ENCODE data around the gene TFDP2. TPM values are rescaled to one million over a fixed set of nuclear protein-coding genes. Genes with fewer than 3 reads are reported as not detected.
A peak's percentile ranks its signal among the peaks of the same experiment; 100 is the strongest.
"Not testable (repeated sequence)": the region's sequence is repeated elsewhere in the genome, so short reads cannot be mapped to it uniquely, and the experiment has no call there.

TFDP2 gene
- total RNA-seq, 2 experiments from 2014 or later, result 23.5 to 29.4 TPM

GRCh38 chr3:141996437-141996836, 152.9 kb downstream of the TFDP2 start:
- Mint-ChIP-seq H3K4me3 (no peak overlapping the region), H3K27me3 (no peaks in the 10 kb centered on the region), H3K9me3 (no peaks in the 10 kb centered on the region), H3K36me3 (ENCODE audit: low read depth) (peaks cover 3% of the 10 kb centered on the region), H3K4me1 (peaks cover 12% of the 10 kb centered on the region), H3K27ac (no peak overlapping the region)
- ChIA-PET POLR2A (no interaction called here), CTCF (no interaction called here)
- no peak for DNase-seq

DNA sequence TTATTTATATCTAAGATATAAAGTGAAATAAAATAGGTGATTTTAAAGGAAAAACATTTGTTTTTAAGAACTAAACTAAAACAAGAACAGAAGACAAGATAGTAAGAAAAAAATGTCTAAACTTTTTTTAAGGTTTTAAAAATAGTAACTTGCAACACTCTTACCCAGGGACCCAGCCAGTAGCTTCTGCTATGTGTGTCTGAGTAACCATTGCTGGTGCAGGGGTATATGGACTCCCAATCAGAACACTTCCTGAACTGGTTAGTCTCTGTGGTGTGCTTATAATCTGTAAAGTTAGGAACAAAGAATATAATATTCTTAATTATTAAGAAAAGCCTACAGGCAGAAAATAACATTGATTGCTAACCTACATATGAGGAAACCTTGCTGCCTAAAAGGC, 154.5 kb downstream of the TFDP2 start:
- CTCF ChIA-PET, result interaction anchor here (0.7 kb wide), 1 partner anchor 33 kb away, joined by 3 read pairs; no protein-coding TSS in a partner anchor
- POLR2A ChIA-PET, result no interaction called here
- Mint-ChIP-seq H3K36me3 (ENCODE audit: low read depth) (peaks cover 3% of the 10 kb centered on the region), H3K27ac (no peak overlapping the region), H3K27me3 (no peaks in the 10 kb centered on the region), H3K4me3 (no peak overlapping the region), H3K4me1 (peaks cover 12% of the 10 kb centered on the region), H3K9me3 (no peaks in the 10 kb centered on the region)
- no peak for DNase-seq

- H3K4me3 Mint-ChIP-seq, result no peak overlapping the region
- ChIA-PET CTCF (no interaction called here), POLR2A (no interaction called here)
- H3K27me3 Mint-ChIP-seq, result no peaks in the 10 kb centered on the region
- no peaks in the 10 kb centered on the region for H3K9me3 Mint-ChIP-seq
- peaks cover 14% of the 10 kb centered on the region for H3K4me1 Mint-ChIP-seq
- peaks cover 7% of the 10 kb centered on the region for H3K36me3 Mint-ChIP-seq (ENCODE audit: low read depth)
- H3K27ac Mint-ChIP-seq, result peak overlapping the region; percentile 63
- no peak for DNase-seq
Observed at GRCh38 chr3:141992512-141992911, 156.8 kb downstream of the TFDP2 start.

DNA sequence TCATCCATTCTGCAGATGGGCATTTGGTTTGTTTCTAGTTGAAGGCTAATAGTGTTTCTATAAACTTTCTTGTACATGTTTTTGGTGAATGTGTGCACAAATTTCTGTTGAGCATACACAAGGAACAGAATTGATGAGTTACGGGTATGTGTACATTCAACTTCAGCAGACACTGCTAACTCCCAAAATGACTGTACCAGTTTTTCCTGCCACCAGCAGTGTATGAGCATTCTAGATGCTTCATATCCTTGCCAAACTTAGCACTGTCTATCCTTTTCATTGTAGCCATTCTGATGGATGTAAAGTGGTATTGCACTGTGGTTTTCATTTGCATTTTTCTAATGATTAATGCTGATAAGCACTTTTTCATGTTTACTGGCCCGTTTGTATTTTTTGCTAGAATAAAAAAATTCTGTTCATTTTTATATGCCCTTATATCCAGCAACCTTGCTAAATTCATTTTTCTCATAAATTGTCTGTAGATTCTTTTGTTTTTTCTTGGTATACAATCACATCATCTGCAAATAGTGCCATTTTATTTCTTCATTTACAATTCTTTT, 162.7 kb downstream of the TFDP2 start:
- Mint-ChIP-seq H3K27me3 (no peaks in the 10 kb centered on the region), H3K27ac (no peak overlapping the region), H3K4me3 (no peak overlapping the region), H3K4me1 (peaks cover 3% of the 10 kb centered on the region), H3K9me3 (no peaks in the 10 kb centered on the region), H3K36me3 (ENCODE audit: low read depth) (peaks cover 4% of the 10 kb centered on the region)
- CTCF ChIA-PET, result no interaction called here
- DNase-seq, result no peak
- POLR2A ChIA-PET, result no interaction called here

DNA sequence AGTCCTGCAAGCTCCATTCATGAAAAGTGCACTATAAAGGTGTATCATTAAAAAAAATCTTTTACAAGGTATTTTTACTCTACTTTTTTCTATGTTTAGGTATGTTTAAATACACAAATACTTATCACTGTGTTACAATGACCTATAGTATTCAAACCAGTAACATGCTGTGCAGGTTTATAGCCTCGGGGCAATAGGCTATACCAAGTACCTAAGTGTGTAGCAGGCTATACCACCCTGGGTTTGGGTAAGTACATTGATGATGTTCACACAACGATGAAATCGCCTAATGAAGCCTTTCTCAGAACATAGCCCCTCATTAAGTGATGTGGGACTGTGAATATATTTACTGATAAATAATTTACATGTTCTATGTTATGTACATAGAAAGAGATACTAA, 168.3 kb downstream of the TFDP2 start:
- CTCF ChIA-PET, result no interaction called here
- POLR2A ChIA-PET, result no interaction called here
- peaks cover 5% of the 10 kb centered on the region for H3K36me3 Mint-ChIP-seq (ENCODE audit: low read depth)
- no peaks in the 10 kb centered on the region for H3K9me3 Mint-ChIP-seq
- H3K4me1 Mint-ChIP-seq, result no peaks in the 10 kb centered on the region
- no peaks in the 10 kb centered on the region for H3K27me3 Mint-ChIP-seq
- no peak for DNase-seq
- no peak overlapping the region for H3K27ac Mint-ChIP-seq
- H3K4me3 Mint-ChIP-seq, result no peak overlapping the region

- CTCF ChIA-PET, result no interaction called here
- no peaks in the 10 kb centered on the region for H3K9me3 Mint-ChIP-seq
- H3K27ac Mint-ChIP-seq, result no peak overlapping the region
- DNase-seq, result no peak
- peaks cover 5% of the 10 kb centered on the region for H3K36me3 Mint-ChIP-seq (ENCODE audit: low read depth)
- no peaks in the 10 kb centered on the region for H3K27me3 Mint-ChIP-seq
- POLR2A ChIA-PET, result no interaction called here
- no peak overlapping the region for H3K4me3 Mint-ChIP-seq
- no peaks in the 10 kb centered on the region for H3K4me1 Mint-ChIP-seq
Observed at GRCh38 chr3:141979050-141979671, 170.2 kb downstream of the TFDP2 start.

GRCh38 chr3:141974777-141975176, 174.6 kb downstream of the TFDP2 start:
- H3K36me3 Mint-ChIP-seq (ENCODE audit: low read depth); DNase-seq; POLR2A ChIA-PET; H3K4me1 Mint-ChIP-seq; H3K27me3 Mint-ChIP-seq; H3K27ac Mint-ChIP-seq; H3K4me3 Mint-ChIP-seq; H3K9me3 Mint-ChIP-seq: not testable (repeated sequence)
- CTCF ChIA-PET, result interaction anchor here (0.7 kb wide), 1 partner anchor 9 kb away, joined by 3 read pairs; no protein-coding TSS in a partner anchor

GRCh38 chr3:141972399-141972798, 176.9 kb downstream of the TFDP2 start:
- H3K36me3 Mint-ChIP-seq (ENCODE audit: low read depth), result peaks cover 3% of the 10 kb centered on the region
- CTCF ChIA-PET, result interaction anchor here (0.6 kb wide), 1 partner anchor 78 kb away, joined by 3 read pairs; no protein-coding TSS in a partner anchor
- POLR2A ChIA-PET, result no interaction called here
- no peak overlapping the region for H3K27ac Mint-ChIP-seq
- H3K4me1 Mint-ChIP-seq, result peaks cover 2% of the 10 kb centered on the region
- H3K4me3 Mint-ChIP-seq, result no peak overlapping the region
- no peaks in the 10 kb centered on the region for H3K27me3 Mint-ChIP-seq
- no peaks in the 10 kb centered on the region for H3K9me3 Mint-ChIP-seq
- DNase-seq, result no peak

GRCh38 chr3:141971571-141971970, 177.8 kb downstream of the TFDP2 start:
- CTCF ChIA-PET, result interaction anchor here (0.6 to 0.7 kb wide), 5 partner anchors 42 to 309 kb away, joined by 3 to 4 read pairs (median 4); no protein-coding TSS in a partner anchor
- DNase-seq, result no peak
- Mint-ChIP-seq H3K27ac (no peak overlapping the region), H3K4me1 (peaks cover 2% of the 10 kb centered on the region), H3K4me3 (no peak overlapping the region), H3K36me3 (ENCODE audit: low read depth) (peaks cover 3% of the 10 kb centered on the region), H3K9me3 (no peaks in the 10 kb centered on the region), H3K27me3 (no peaks in the 10 kb centered on the region)
- POLR2A ChIA-PET, result interaction anchor here (0.6 kb wide), 1 partner anchor 57 kb away, joined by 3 read pairs; no protein-coding TSS in a partner anchor

DNA sequence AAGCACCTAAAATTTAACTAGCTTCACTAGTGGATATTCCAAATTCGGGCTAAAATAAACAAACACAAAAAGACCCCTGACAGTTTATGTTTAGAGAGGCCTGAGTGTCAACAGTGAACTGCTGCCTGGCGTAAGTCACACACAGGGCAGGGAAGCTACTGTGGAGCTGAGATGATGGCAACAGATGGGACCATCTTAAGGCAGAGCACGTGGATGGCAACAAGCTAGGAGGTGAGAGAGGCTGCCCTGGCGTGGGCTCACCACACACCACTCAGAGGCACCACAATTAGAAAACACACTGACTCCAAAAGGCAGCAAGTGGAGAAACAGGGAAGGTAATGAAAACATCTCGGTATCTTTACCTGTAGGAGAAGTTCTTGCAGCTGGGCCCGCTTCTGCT, 179.6 kb downstream of the TFDP2 start:
- CTCF ChIA-PET, result no interaction called here
- no peaks in the 10 kb centered on the region for H3K27me3 Mint-ChIP-seq
- H3K9me3 Mint-ChIP-seq, result no peaks in the 10 kb centered on the region
- H3K4me3 Mint-ChIP-seq, result no peak overlapping the region
- H3K27ac Mint-ChIP-seq, result no peak overlapping the region
- POLR2A ChIA-PET, result no interaction called here
- no peaks in the 10 kb centered on the region for H3K36me3 Mint-ChIP-seq (ENCODE audit: low read depth)
- peaks cover 2% of the 10 kb centered on the region for H3K4me1 Mint-ChIP-seq
- no peak for DNase-seq

GRCh38 chr3:141965471-141965870, 183.9 kb downstream of the TFDP2 start:
- no peak for DNase-seq
- no peaks in the 10 kb centered on the region for H3K9me3 Mint-ChIP-seq
- no peak overlapping the region for H3K4me3 Mint-ChIP-seq
- POLR2A ChIA-PET, result no interaction called here
- CTCF ChIA-PET, result interaction anchor here (0.6 kb wide), 2 partner anchors 9 to 332 kb away, joined by 3 read pairs; no protein-coding TSS in a partner anchor
- H3K36me3 Mint-ChIP-seq (ENCODE audit: low read depth), result no peaks in the 10 kb centered on the region
- H3K4me1 Mint-ChIP-seq, result peaks cover 2% of the 10 kb centered on the region
- no peak overlapping the region for H3K27ac Mint-ChIP-seq
- H3K27me3 Mint-ChIP-seq, result no peaks in the 10 kb centered on the region

GRCh38 chr3:141963301-141963700, 186.0 kb downstream of the TFDP2 start:
- ChIA-PET POLR2A (no interaction called here), CTCF (interaction anchor here (1.0 kb wide), 1 partner anchor 109 kb away, joined by 3 read pairs; no protein-coding TSS in a partner anchor)
- H3K27ac Mint-ChIP-seq, result no peak overlapping the region
- DNase-seq, result no peak
- peaks cover 2% of the 10 kb centered on the region for H3K4me1 Mint-ChIP-seq
- no peaks in the 10 kb centered on the region for H3K9me3 Mint-ChIP-seq
- H3K27me3 Mint-ChIP-seq, result no peaks in the 10 kb centered on the region
- H3K4me3 Mint-ChIP-seq, result no peak overlapping the region
- no peaks in the 10 kb centered on the region for H3K36me3 Mint-ChIP-seq (ENCODE audit: low read depth)

DNA sequence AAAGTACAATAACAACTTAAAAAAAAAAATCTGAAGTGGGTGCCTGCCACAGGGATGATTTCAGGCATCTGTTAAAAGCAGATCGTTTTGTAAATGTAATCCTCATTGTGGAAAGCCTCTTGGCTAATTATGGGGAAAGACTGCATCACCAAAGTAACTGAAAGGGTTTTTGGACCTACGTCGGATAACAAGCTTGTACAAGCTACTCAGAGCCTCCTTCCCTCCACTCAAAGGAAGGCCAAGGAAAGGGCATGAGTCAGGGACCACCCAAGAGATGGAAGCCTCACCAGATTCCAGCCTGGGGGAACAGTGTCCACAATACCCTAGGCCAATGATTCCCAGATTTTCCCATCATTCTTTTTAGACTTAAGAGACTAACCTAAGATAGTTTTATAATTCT, 188.6 kb downstream of the TFDP2 start:
- ChIA-PET POLR2A (no interaction called here), CTCF (no interaction called here)
- Mint-ChIP-seq H3K36me3 (ENCODE audit: low read depth) (no peaks in the 10 kb centered on the region), H3K4me3 (no peak overlapping the region), H3K4me1 (no peaks in the 10 kb centered on the region), H3K9me3 (no peaks in the 10 kb centered on the region), H3K27me3 (no peaks in the 10 kb centered on the region), H3K27ac (no peak overlapping the region)
- DNase-seq, result no peak
